ENCODE measurements around the gene EIF4G3.
"Not testable (repeated sequence)": the region's sequence is repeated elsewhere in the genome, so short reads cannot be mapped to it uniquely, and the experiment has no call there.

The EIF4G3 gene

DNA sequence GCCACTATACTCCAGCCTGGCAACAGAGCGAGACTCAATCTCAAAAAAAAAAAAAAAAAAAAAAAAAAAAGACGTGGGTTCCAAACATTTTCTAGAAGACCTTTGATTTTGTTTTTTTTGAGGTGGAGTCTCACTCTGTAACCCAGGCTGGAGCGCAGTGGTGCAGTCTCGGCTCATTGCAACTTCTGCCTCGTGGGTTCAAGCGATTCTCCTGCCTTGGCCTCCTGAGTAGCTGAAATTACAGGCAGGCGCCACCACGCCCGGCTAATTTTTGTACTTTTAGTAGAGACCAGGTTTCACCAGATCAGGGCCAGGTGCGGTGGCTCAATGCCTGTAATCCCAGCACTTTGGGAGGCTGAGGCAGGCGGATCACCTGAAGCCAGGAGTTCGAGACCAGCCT, 3.6 kb downstream of the EIF4G3 start:
- H3K27me3 Mint-ChIP-seq, H3K4me3 Mint-ChIP-seq, H3K9me3 Mint-ChIP-seq, ATAC-seq, H3K27ac Mint-ChIP-seq: not testable (repeated sequence)
- Mint-ChIP-seq H3K36me3 (peaks cover 21% of the 10 kb centered on the region), H3K4me1 (peaks cover 33% of the 10 kb centered on the region)

DNA sequence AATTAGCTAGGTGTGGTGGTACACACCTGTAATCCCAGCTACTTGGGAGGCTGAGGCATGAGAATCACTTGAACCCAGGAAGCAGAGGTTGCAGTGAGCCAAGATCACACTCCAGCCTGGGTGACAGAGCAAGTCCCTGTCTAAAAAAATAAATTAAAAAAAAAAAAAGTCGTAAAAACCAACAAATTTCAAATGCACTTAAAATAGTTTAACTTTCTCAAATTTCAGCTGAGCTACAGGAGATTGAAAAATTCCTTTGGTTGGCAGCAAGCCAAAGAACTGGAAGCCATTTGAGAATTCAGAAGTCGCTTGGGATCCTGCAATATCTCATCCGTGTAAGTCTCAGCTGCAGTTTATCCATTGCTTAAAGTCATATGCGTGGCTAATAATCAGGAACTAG, 5.9 kb downstream of the EIF4G3 start:
- H3K27ac Mint-ChIP-seq, H3K4me3 Mint-ChIP-seq, H3K27me3 Mint-ChIP-seq, H3K9me3 Mint-ChIP-seq, ATAC-seq: not testable (repeated sequence)
- Mint-ChIP-seq H3K36me3 (peaks cover 30% of the 10 kb centered on the region), H3K4me1 (peaks cover 34% of the 10 kb centered on the region)

DNA sequence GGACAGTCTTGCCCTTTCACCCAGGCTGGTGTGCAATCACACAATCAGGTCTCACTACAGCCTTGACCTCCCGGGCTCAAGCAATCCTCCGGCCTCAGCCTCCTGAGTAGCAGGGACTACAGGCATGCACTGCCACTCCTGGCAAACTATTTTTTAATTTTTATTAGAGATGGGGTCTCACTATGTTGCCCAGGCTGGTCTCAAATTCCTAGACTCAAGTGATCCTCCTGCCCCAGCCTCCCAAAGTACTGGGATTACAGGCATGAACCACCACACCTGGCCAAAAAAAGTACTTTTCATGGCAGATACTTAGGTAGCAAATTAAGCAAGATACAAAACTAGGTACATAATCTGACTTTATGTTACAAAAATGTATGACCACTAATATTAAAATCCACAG, 8.3 kb downstream of the EIF4G3 start:
- Mint-ChIP-seq H3K9me3 (no peaks in the 10 kb centered on the region), H3K27ac (no peak overlapping the region), H3K36me3 (peaks cover 37% of the 10 kb centered on the region), H3K4me1 (peaks cover 31% of the 10 kb centered on the region), H3K4me3 (no peak overlapping the region), H3K27me3 (no peaks in the 10 kb centered on the region)
- ATAC-seq = no peak

DNA sequence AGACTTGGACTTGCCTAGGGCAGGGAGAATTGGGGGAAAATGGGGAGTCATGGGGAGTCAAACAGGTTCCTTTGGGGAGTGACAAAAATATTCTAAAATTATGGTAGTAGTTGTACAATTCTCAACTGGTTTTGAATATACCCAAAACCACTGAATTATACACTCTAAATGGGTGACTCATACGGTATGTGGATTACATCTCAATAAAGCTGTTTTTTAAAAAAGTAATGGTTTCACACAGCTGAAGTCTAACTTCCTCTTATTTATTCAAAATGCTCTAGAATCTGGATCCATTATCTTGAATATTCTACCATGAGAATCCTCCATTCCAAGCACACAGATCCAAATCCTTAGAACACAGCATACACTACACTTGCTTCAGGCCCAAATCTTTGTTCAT, 11.1 kb downstream of the EIF4G3 start:
- peaks cover 26% of the 10 kb centered on the region for H3K4me1 Mint-ChIP-seq
- peaks cover 51% of the 10 kb centered on the region for H3K36me3 Mint-ChIP-seq
- no peaks in the 10 kb centered on the region for H3K27me3 Mint-ChIP-seq
- ATAC-seq = peak; percentile 74
- no peaks in the 10 kb centered on the region for H3K9me3 Mint-ChIP-seq
- no peak overlapping the region for H3K4me3 Mint-ChIP-seq
- H3K27ac Mint-ChIP-seq = peak overlapping the region; percentile 73

DNA sequence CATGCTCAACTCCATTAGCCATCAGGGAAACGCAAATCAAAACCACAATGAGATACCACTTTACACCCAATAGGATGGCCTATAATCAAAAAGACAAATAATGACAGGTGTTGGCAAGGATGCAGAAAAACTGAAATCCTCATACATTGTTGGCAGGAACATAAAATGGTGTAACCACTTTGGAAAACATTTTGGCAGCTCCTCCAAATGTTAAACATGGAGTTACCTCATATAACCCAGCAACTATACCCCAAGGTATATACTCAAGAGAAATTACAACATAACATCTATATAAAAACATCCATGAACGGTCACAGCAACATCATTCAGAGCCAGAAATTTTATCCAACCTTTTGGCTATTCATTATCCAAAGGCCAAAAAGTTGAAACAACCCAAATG, 11.6 kb downstream of the EIF4G3 start:
- H3K36me3 Mint-ChIP-seq = peaks cover 52% of the 10 kb centered on the region
- no peak overlapping the region for H3K4me3 Mint-ChIP-seq
- peaks cover 31% of the 10 kb centered on the region for H3K4me1 Mint-ChIP-seq
- H3K9me3 Mint-ChIP-seq = no peaks in the 10 kb centered on the region
- no peak for ATAC-seq
- H3K27ac Mint-ChIP-seq = peak overlapping the region; percentile 73
- H3K27me3 Mint-ChIP-seq = no peaks in the 10 kb centered on the region

DNA sequence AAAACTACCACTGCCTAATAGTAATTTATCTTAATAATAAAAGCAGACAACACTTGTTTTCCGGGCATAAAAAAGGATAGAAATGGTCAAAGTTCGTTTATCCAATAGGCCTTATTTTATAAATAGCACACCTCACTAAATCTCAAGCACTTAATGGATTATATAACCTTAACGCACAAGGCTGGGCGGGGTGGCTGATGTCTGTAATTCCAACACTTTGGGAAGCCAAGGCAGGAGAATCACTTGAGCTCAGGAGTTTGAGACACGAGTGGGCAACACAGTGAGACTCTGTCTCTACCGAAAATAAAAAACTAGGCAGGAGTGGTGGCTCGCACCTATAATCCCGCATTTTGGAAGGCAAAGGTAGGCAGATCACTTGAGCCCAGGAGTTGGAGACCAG, 12.4 kb downstream of the EIF4G3 start:
- H3K9me3 Mint-ChIP-seq = no peaks in the 10 kb centered on the region
- no peak for ATAC-seq
- H3K4me1 Mint-ChIP-seq = peaks cover 31% of the 10 kb centered on the region
- no peaks in the 10 kb centered on the region for H3K27me3 Mint-ChIP-seq
- no peak overlapping the region for H3K27ac Mint-ChIP-seq
- H3K36me3 Mint-ChIP-seq = peaks cover 59% of the 10 kb centered on the region
- no peak overlapping the region for H3K4me3 Mint-ChIP-seq

DNA sequence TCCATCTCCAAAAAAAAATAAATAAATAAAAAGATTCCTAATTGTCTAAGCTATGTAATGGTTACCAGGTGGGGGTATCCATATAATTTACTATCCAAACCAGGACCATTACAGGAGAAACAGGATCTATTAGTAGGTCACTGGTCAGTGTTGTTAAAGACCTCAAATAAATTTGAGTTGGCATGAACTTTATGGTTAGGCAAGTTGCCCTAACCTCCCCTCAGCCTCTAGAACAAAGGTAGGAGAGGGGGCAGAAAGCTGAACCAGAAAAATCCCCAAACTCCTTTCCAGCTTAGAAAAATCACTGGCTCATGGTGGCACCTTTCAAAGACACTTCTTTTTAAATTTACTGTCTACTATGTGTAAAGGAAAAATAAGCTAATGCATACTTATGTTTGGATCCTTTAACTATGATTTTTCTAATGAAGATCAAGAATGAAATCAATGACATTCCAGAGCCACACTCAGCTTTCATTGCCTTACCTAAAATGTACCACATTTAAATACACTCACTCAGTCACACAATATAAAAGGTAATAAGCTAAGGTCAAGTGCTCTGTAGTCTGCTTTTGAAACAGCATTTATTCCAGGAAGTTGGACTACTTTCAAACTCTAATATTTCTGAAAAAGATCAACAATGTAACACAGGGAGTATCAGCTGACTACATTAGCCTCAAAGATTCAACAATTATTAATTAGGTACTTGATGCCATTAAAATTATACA, 13.8 kb downstream of the EIF4G3 start:
- Mint-ChIP-seq H3K9me3 (no peaks in the 10 kb centered on the region), H3K27me3 (no peaks in the 10 kb centered on the region), H3K4me1 (peaks cover 41% of the 10 kb centered on the region), H3K36me3 (peaks cover 71% of the 10 kb centered on the region), H3K27ac (peak overlapping the region; percentile 71), H3K4me3 (no peak overlapping the region)
- no peak for ATAC-seq

DNA sequence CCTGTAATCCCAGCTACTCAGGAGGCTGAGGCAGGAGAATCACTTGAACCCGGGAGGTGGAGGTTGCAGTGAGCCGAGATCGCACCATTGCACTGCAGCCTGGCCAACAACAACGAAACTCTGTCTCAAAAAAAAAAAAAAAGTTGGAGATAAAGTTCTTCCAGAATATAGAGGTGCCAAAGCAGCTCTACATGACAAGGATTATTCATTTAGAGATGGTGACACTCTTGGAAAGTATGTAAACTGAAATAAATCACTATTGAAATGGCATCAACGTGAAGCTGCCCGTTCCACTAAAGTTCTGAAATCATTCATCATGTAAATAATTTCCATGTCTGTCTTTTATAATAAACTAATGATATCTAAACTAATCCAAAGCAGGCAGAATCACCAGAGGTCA, 14.9 kb downstream of the EIF4G3 start:
- H3K4me1 Mint-ChIP-seq = peaks cover 50% of the 10 kb centered on the region
- no peaks in the 10 kb centered on the region for H3K27me3 Mint-ChIP-seq
- no peak overlapping the region for H3K4me3 Mint-ChIP-seq
- H3K36me3 Mint-ChIP-seq = peaks cover 76% of the 10 kb centered on the region
- ATAC-seq = no peak
- no peak overlapping the region for H3K27ac Mint-ChIP-seq
- H3K9me3 Mint-ChIP-seq = no peaks in the 10 kb centered on the region

DNA sequence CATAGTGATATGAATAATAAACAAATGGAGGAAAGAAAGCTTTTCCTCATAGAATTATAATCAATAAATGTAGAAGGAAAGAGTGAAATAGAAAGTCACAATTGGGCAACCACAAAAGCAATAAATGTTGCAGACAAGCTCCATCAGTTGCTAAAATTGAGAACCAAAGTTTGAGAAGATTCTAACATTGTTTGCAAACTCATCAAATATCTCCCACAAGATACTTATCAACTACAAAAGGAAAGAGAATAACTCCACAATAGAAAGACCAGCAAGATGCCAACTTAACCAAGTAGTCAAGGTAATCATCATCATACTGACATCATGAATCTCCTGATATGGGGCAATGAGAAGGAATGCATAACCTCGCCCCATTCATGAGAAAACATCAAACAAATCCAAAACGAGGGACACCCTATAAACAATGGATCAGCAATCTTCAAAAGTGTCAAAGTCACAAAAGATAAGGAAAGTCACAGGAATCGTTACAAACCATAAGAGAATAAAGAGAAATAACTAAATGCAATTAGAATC, 16.4 kb downstream of the EIF4G3 start:
- Mint-ChIP-seq H3K9me3 (no peaks in the 10 kb centered on the region), H3K4me3 (no peak overlapping the region), H3K4me1 (peaks cover 49% of the 10 kb centered on the region), H3K27me3 (no peaks in the 10 kb centered on the region), H3K36me3 (peaks cover 73% of the 10 kb centered on the region), H3K27ac (no peak overlapping the region)
- no peak for ATAC-seq

DNA sequence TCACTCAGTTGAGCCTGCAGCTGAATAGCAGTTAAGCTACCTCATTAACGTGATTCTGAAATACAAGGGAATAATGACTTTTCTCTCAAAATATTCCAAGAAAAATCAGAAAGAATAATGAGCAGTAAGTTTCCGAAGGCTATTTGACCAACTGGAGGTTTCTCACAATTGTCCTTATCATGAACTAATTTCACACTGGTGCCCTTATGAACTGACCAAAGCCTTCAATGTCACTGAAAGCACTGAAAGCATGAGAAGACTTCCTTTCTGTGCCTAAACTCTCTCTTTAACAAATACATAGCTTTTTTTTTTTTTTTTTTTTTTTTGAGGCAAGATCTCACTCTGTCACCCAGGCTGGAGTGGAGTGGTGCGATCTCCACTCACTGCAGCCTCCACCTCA, 18.8 kb downstream of the EIF4G3 start:
- Mint-ChIP-seq H3K36me3 (peaks cover 59% of the 10 kb centered on the region), H3K9me3 (no peaks in the 10 kb centered on the region), H3K27ac (peak overlapping the region; percentile 50), H3K27me3 (no peaks in the 10 kb centered on the region), H3K4me1 (peaks cover 33% of the 10 kb centered on the region), H3K4me3 (no peak overlapping the region)
- ATAC-seq = no peak

DNA sequence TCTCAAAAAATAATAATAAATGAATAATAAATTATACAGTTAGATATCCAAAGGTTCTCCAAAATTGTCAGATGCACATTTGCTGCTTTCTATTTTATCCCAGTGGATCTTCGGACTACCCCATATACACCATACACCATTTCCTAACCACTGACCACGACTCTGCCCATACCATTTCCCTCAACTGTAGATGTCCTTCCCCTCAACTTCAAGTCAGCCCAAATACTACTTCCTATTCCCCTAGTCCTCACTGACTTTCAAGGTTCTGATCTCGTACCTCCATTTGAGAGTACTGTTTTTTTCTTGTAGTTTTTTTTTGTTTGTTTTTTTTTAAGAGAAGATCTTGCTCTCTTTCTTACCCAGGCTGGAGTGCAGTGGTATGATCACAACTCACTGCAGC, 19.6 kb downstream of the EIF4G3 start:
- Mint-ChIP-seq H3K27me3 (no peaks in the 10 kb centered on the region), H3K36me3 (peaks cover 56% of the 10 kb centered on the region), H3K4me3 (no peak overlapping the region), H3K27ac (peak overlapping the region; percentile 50), H3K4me1 (peaks cover 32% of the 10 kb centered on the region), H3K9me3 (no peaks in the 10 kb centered on the region)
- no peak for ATAC-seq

DNA sequence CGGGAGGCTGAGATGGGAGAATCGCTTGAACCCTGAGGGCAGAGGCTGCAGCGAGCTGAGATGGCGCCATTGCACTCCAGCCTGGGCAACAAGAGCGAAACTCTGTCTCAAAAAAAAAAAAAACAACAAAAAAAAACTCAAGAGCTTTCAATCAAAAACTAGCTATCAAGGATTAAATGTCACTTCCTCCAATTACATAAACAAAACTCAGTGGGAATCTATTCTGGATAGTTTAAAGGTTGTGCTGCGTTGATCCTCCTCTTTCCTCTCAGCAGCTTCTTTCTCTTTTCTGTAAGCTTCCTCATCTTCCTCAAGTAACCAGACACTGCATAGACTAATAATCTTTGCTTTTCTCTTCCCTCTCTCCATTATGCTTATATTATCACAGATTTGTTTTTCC, 20.7 kb downstream of the EIF4G3 start:
- Mint-ChIP-seq H3K36me3 (peaks cover 45% of the 10 kb centered on the region), H3K4me3 (no peak overlapping the region), H3K27ac (no peak overlapping the region), H3K9me3 (no peaks in the 10 kb centered on the region), H3K4me1 (peaks cover 32% of the 10 kb centered on the region), H3K27me3 (no peaks in the 10 kb centered on the region)
- ATAC-seq = no peak

DNA sequence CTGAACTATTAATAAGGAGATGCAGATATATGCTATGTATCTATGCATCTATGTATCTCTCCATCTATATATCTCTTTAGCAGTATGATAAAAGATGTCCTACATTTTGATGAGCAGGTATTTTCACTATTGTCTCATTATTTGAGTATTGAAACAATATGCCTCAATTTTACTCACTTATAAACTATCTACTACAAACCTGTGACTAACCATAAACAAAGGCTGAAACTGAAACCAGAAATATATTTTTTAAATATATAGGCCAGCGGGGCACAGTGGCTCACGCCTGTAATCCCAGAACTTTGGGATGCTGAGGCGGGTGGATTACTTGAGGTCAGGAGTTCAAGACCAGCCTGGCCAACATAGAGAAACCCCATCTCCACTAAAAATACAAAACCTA, 22.0 kb downstream of the EIF4G3 start:
- peaks cover 34% of the 10 kb centered on the region for H3K36me3 Mint-ChIP-seq
- no peaks in the 10 kb centered on the region for H3K27me3 Mint-ChIP-seq
- peaks cover 30% of the 10 kb centered on the region for H3K4me1 Mint-ChIP-seq
- no peak overlapping the region for H3K27ac Mint-ChIP-seq
- no peak overlapping the region for H3K4me3 Mint-ChIP-seq
- no peaks in the 10 kb centered on the region for H3K9me3 Mint-ChIP-seq
- no peak for ATAC-seq

DNA sequence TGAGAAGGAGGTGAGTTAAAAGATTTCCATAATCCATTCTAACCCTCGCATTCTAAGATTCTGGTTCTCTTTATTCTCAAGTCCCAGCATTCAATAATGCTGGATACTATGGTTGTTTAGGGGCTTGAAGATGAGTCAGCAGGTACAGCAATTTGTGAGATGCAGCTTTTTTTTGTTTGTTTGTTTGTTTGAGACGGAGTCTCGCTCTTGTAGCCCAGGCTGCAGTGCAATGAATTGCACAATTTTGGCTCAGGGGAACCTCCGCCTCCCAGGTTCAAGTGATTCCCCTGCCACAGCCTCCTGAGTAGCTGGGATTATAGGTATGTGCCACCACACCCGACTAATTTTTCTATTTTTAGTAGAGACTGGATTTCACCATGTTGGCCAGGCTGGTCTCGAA, 23.3 kb downstream of the EIF4G3 start:
- H3K4me3 Mint-ChIP-seq = no peak overlapping the region
- no peaks in the 10 kb centered on the region for H3K9me3 Mint-ChIP-seq
- no peak for ATAC-seq
- H3K36me3 Mint-ChIP-seq = peaks cover 21% of the 10 kb centered on the region
- peaks cover 28% of the 10 kb centered on the region for H3K4me1 Mint-ChIP-seq
- H3K27ac Mint-ChIP-seq = no peak overlapping the region
- no peaks in the 10 kb centered on the region for H3K27me3 Mint-ChIP-seq

DNA sequence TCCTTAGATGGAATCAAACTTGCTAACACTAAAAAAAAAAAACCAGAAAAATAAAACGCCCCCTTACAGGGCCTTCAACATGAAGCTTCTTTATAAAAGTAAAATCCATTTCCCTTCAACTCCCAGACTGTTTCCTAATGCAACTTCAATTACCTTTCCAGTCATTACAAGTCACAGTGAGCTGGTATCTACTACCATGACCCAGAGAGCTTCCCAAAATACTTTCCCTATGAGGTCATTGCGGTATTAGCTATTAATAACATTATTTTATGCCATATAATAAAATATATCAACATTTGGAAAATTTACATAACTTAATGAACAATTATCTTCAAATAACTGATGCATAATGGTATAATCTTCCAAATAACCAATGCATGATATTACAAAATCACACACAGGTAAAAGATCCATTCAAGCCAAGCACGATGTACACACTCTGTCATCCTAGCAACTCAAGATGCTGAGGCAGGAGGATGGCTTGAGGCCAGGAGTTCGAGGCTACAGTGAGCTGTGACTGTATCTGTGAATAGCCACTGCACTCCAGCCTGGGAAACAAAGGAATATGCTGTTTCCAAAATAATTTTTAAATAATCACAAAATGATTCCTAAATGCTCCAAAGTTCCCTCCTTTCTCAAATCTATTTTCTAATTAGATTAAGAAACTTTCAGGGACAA, 24.1 kb downstream of the EIF4G3 start:
- Mint-ChIP-seq H3K9me3 (no peaks in the 10 kb centered on the region), H3K27ac (no peak overlapping the region), H3K36me3 (peaks cover 19% of the 10 kb centered on the region), H3K4me3 (no peak overlapping the region), H3K4me1 (peaks cover 23% of the 10 kb centered on the region), H3K27me3 (no peaks in the 10 kb centered on the region)
- no peak for ATAC-seq

DNA sequence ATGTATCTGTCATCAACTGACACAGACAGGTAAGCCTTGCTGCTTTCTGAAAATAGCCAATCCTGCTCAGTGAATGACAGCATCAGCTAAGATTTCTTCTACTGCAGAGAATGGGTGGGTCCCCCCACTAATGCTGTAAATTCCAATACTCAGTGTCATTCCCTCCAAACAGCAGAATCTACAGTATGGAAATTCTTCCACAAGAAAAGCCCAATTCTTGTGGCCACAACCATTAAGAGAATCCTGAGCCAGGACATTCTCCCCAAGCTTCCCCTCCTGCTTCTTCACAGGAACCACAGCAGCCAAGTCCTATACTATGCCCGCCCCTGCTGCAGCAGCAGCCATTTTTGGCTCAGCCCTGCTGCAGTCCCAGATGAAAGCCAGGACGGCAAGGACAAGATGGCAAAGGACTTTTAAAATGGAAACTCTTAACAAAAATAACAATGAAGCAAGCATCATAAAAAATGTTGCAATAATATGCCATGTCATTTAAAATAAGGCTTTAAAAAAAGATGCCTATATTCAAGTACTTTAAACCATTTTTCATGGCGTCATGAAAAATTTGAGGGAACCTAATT, 26.8 kb downstream of the EIF4G3 start:
- Mint-ChIP-seq H3K27me3 (no peaks in the 10 kb centered on the region), H3K27ac (no peak overlapping the region), H3K4me1 (peaks cover 9% of the 10 kb centered on the region), H3K36me3 (peaks cover 5% of the 10 kb centered on the region), H3K4me3 (no peak overlapping the region), H3K9me3 (no peaks in the 10 kb centered on the region)
- ATAC-seq = no peak
